Vagina (tissue), 2 donors: ENCODE measurements around the gene ZNF580.

Experiments
- POLR2A ChIP-seq, 2 donors: fragments of 450-650 bp; IDR thresholded peaks; one replicate each; pipeline ENCODE4 v1.6.1; 2017; ENCODE audit warnings: antibody characterized with exemption in 2 of 2, mild to moderate bottlenecking in 2 of 2, moderate library complexity in 2 of 2
- TF ChIP-seq, protein P1 (sequence below), 3 experiments: fragments of 450-650 bp in 2 of 3; fragments of 200-600 bp in 1 of 3; sonication (generic) in 1 of 3; IDR thresholded peaks; one replicate each; pipeline ENCODE4 v1.5.1; 2017 to 2019; ENCODE audit warnings: antibody characterized with exemption in 3 of 3, mild to moderate bottlenecking in 2 of 3, moderate library complexity in 2 of 3

GRCh38 chr19:55690109-55690768 lies 49.4 kb downstream of the ZNF580 start:
- TF ChIP-seq, protein P1, sequence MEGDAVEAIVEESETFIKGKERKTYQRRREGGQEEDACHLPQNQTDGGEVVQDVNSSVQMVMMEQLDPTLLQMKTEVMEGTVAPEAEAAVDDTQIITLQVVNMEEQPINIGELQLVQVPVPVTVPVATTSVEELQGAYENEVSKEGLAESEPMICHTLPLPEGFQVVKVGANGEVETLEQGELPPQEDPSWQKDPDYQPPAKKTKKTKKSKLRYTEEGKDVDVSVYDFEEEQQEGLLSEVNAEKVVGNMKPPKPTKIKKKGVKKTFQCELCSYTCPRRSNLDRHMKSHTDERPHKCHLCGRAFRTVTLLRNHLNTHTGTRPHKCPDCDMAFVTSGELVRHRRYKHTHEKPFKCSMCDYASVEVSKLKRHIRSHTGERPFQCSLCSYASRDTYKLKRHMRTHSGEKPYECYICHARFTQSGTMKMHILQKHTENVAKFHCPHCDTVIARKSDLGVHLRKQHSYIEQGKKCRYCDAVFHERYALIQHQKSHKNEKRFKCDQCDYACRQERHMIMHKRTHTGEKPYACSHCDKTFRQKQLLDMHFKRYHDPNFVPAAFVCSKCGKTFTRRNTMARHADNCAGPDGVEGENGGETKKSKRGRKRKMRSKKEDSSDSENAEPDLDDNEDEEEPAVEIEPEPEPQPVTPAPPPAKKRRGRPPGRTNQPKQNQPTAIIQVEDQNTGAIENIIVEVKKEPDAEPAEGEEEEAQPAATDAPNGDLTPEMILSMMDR (IDR thresholded peaks at IDR 0.05), result no peak
- no peak for TF ChIP-seq POLR2A (IDR thresholded peaks at IDR 0.05)
